Left ventricle myocardium superior (tissue), 1 donor: ENCODE measurements around the gene ZFP64. TPM values are rescaled to one million over a fixed set of nuclear protein-coding genes. Genes with fewer than 3 reads are reported as not detected.
"Not testable (repeated sequence)": the region's sequence is repeated elsewhere in the genome, so short reads cannot be mapped to it uniquely, and the experiment has no call there.

Experiments
- ATAC-seq: fragments of 200-7000 bp; cut with Tn5 transposase; one replicate; pipeline ENCODE4 v1.9.1; 2020; ENCODE audit warnings: mild to moderate bottlenecking, moderate library complexity
- DNase-seq: peaks from one replicate; pipeline ENCODE4 v3.0.0-alpha.2; 2020
- intact Hi-C: fragments of 100-400 bp; cut with micrococcal nuclease; formaldehyde crosslinking; loops from one replicate; pipeline ENCODE4 v1.11.0; 2022
- total RNA-seq: library from RNA; stranded (reverse); fragmentation: NEBNext Ultra II Directional; extraction: Animal tissue kit (Norgen Biotek cat#: 25700); gene quantifications from one replicate; pipeline ENCODE4 v1.2.1, GENCODE V29; 2021
- donor health status: DM: no; HTN: yes; CAD: no; lungs with severe emphysema.

Gene ZFP64
- total RNA-seq, 1 donor from 2014 or later, result 9.3 TPM

DNA sequence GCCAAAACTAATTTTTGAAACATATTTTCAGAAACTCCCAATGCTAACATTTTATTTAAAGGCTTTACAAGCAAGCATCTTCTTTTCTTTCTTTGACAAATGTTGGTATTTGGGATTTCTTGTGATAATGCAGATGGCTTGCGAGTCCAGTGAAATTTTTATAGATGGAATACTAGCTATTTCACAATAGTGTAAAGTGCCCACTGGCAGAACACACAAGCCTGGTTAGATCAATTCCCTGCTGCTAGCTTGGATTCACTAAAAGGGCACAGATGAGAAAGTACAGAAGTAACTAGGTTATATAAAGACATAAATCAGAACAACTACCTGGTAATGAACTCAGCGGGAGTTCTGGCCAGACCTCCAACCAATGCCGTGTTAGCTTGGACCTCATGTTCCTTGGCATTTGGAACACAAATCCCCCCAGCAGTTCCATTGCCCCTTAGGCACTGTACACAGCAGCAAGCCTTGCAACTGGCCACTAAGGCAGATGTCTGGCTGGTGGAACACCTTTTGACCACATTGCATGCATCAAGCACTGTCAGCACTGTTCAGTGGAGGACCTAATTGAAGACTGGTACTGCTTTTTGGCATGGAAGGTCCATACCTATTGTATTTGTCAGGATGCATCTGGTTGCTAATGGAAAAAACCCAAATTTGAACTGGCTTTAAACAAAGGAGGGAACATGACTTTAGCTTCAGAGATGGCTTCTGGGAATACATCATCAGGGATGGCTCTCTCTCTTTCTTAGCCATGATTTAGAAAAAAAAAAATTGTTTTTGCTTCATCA lies 15.6 kb upstream of the ZFP64 start:
- ATAC-seq (no peak), DNase-seq (no peak)
- intact Hi-C loops, result no loop called here

DNA sequence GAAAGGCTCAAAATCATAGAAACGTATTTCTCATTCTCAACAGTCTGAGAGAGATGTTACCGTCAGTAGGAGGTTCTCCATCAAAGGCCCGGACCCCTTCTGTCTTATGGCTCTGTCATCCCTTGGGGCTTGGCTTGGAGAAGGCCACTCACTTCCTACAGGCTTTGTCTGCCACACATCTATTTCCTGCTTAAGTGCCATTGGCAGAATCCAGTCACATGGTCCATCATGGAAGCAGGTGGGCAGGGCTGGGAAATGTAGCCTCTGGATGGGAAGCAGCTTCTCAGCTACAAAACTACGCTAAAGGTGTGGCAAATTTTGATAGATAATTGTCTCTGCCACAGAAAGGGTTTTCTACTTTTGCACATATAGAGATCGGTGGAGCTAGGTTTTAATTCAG lies 12.6 kb upstream of the ZFP64 start:
- no peak for ATAC-seq
- DNase-seq, result no peak
- intact Hi-C loops, result no loop called here

GRCh38 chr20:52201395-52201794 lies 9.8 kb upstream of the ZFP64 start:
- ATAC-seq, result no peak
- intact Hi-C loops, result no loop called here
- no peak for DNase-seq

DNA sequence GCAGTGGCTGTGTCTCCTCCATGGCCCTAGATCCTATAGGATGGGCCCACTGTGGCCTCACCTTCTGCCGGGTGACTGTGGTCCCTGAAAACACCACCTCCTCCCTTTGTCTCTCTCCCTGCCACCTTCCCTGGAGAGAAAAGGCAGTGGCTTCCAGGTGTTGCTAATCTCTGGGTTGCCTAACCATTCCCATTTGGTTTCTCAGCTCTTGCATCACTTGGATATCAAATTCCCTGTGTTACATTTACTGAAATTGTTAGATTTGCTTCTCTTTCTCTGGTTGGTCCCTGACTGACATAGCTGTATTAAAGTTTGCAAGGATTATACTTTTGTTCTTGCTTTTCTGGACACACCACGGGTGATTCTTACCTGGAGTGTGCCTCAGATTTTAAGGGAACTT lies 9.3 kb upstream of the ZFP64 start:
- intact Hi-C loops, result no loop called here
- DNase-seq (no peak), ATAC-seq (no peak)

GRCh38 chr20:52196845-52197244 lies 5.3 kb upstream of the ZFP64 start:
- no peak for ATAC-seq
- intact Hi-C loops, result no loop called here

DNA sequence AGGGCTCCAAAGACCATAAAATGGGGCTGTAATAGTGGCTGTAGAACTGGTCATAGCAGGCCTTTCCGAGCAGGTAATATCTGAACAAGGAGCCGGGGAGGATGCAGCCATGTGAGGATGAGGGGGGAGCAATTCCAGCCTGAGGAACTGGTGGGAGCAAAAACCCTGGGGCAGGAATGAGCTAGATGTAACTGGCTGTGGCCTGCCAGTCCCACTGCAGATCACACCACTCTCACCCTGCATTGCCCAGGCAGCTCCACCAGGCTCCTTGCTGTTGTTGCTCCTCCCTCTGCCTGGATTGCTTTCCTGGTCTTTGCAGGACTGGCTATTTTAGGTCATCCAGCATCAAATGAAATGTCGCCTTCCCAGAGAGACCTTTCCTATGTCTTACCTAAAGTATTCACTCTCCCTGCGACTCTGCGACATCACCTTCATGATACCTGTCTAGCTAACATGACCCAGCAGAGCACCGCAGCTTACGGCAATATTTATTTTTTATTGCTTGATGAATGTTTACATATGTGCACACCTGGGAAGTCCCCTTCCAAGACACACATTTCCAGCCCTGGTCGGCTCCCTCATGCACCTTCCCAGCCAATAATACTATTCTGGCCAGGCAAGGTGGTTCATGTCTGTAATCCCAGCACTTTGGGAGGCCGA lies 2.4 kb upstream of the ZFP64 start:
- ATAC-seq (no peak), DNase-seq (no peak)
- intact Hi-C loops, result no loop called here

More at GRCh38 chr20:52196845-52197244, 5.3 kb upstream of the ZFP64 start:
- DNase-seq, result no peak

GRCh38 chr20:52193133-52193532 lies 1.6 kb upstream of the ZFP64 start:
- no peak for ATAC-seq
- intact Hi-C loops, result no loop called here
- no peak for DNase-seq

DNA sequence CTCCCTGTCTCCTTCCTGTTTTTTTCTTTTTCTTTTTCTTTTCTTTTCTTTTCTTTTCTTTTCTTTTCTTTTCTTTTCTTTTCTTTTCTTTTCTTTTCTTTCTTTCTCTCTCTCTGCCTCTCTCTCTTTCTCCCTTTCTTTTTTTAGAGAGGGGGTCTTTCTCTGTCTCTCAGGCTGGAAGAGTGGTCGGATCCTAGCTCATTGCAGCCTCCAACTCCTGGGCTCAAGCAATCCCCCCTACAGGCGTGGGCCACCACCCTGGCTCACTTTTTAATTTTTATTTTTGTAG lies 1.1 kb upstream of the ZFP64 start:
- DNase-seq, intact Hi-C loops: not testable (repeated sequence)

GRCh38 chr20:52191916-52192718 lies 538 bp upstream of the ZFP64 start:
- intact Hi-C loops, result no loop called here
- DNase-seq (peak; percentile 65), ATAC-seq (peak; percentile 64)

More for the DNA sequence above, 1.1 kb upstream of the ZFP64 start:
- not testable (repeated sequence) for ATAC-seq

DNA sequence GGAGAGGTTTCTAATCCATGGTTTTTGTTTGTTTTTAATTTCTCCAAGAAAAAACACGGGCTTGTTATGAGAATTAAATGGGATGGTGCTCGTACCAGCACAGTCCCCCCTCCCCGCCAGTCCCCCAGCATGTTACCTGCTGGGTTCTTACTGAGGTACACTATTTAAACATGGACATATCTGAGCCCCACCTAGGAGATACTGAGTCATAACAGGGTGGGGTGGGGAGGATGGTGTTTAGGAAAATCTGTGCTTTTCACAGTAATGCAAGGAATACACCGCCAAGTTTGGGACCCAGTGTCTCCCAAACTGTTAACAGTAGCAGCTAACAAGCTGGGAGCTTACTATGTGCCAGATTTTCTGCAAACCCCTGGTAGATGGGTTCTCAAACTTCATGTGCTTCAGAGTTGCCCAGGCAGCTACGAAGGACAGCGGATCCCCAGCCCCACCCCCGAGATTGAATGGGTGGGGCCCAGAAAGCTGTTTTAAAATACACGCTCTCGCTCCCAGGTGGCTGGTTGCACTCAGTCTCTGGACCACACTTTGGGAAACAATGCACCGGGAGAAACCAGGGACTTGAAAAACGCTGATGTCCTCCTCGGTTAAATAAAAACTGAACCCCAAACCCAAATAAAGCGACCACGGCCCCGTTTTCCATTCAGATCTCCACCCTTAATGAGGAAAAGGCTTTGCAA lies 995 bp downstream of the ZFP64 start:
- intact Hi-C loops, result no loop called here
- DNase-seq (no peak), ATAC-seq (peak; percentile 50)

DNA sequence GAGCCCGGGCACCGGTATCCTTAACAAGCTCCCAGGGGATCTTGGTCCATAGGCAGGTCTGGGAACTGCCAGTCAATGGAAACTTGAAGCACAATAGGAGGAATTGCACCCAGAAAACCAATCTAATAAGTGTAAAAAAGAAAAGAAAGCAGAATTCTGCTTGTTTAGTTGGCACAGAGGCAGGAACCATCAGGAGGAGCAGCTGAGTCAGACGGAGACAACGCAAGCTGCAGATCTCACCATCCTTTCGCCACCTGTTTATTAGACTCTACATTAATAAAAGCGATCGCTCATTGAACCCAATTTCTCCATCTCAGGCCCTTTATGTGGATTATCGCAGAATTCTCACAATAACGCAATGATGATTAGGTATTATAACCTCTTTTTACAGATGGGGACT lies 9.8 kb downstream of the ZFP64 start:
- ATAC-seq (no peak), DNase-seq (no peak)
- intact Hi-C loops, result no loop called here

GRCh38 chr20:52180180-52180840 lies 11.3 kb downstream of the ZFP64 start:
- ATAC-seq, result no peak
- intact Hi-C loops, result no loop called here

DNA sequence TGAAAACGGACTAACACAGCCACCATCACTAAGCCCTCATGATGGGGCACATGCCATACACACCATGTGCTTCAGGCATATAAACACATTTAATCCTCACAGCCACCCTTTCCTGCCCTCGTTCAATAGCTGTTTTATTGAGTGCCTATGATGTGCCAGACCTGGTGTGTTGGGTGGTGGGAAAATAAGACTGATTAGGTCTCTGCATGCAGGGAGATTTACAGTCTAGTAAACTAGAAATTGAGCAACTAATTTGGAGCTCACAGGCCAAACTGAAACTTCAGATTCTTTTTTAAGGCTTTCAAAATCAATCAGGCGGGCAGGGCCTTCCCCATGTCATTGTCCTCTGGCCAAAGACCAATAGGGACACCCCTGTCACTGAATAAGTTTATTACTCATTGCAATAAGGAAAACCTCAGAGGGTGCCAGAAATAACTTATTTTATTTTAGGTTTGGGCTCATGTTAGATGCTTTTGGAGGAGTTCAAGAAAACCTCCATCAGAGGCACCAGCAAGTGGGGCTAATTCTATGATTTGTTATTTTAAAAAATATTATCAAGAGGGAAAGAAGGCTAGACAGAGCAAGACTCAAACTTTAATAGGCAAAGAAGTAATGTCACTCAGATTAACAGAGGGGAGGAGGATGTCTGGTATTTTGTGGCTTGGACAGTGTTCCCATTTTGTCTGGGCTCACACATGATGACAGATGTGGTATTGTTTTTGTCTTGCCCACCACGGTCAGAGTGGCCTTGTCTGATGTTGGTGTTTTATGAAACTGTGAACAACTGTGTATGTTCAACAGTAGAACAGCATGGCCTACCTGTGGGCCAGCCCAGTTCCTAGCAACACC lies 12.0 kb downstream of the ZFP64 start:
- ATAC-seq, result no peak
- no peak for DNase-seq
- intact Hi-C loops, result no loop called here

More at GRCh38 chr20:52180180-52180840, 11.3 kb downstream of the ZFP64 start:
- no peak for DNase-seq

GRCh38 chr20:52178691-52179090 lies 12.9 kb downstream of the ZFP64 start:
- intact Hi-C loops, result no loop called here
- DNase-seq (no peak), ATAC-seq (no peak)

- intact Hi-C loops, result no loop called here
- DNase-seq, result no peak
- ATAC-seq, result no peak
These were observed 15.7 kb downstream of the ZFP64 start for GRCh38 chr20:52175840-52176239.

- intact Hi-C loops, result no loop called here
- ATAC-seq, result no peak
These were observed 19.1 kb downstream of the ZFP64 start for GRCh38 chr20:52172392-52173047.

DNA sequence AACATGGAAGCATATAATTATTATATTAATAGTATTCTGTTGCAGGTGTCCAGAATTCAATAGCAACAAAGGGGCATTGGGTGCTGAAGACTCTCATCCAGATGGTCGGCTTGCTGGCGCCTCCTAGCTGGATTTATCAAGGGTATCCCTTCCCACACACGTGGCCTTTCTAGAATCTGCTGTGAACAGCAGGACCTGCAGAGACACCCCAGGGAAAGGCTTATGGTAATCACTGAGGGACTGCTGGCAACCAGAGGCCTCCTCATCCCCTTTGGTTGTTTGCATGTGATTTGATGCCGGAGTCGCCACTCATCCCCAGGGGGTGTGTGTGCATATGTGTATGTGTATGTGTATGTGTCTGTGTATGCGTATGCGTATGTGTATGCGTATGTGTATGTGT lies 20.6 kb downstream of the ZFP64 start:
- ATAC-seq (no peak), DNase-seq (no peak)
- intact Hi-C loops, result no loop called here

More at GRCh38 chr20:52172392-52173047, 19.1 kb downstream of the ZFP64 start:
- no peak for DNase-seq

- DNase-seq (no peak), ATAC-seq (no peak)
- intact Hi-C loops, result no loop called here
These were observed 23.5 kb downstream of the ZFP64 start for GRCh38 chr20:52168116-52168515.
